ENCODE measurements around the gene PTPRD. TPM values are rescaled to one million over a fixed set of nuclear protein-coding genes. Genes with fewer than 3 reads are reported as not detected.
"Not testable (repeated sequence)": the region's sequence is repeated elsewhere in the genome, so short reads cannot be mapped to it uniquely, and the experiment has no call there.

PTPRD gene
- total RNA-seq, 2 donors from 2014 or later: 97.4 to 101 TPM

DNA sequence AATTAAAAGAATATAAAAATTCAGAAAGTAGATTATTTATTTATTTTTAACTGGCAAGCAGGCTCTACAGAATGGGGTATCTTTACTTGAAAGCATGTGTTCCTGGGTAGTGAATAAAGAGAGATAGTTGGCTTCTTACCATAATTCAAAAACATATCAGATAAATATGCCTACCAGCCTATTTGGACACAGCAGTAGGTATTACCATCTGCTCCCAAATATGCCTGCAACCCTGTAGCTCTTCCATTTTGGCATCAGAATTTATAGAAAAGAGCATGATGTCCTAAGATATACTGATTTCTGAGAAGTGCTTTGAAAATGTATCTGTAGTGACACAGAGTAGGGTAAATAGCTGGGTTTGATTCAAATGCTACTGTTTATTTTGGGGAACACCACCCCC is 1512.7 kb downstream of the PTPRD start:
- H3K27me3 ChIP-seq (ENCODE audit: control insufficient read depth, insufficient read depth, low read length, poor library complexity, severe bottlenecking): no peaks in the 10 kb centered on the region
- peaks cover 22% of the 10 kb centered on the region for H3K27me3 Mint-ChIP-seq (ENCODE audit: insufficient read depth)

GRCh38 chr9:9099646-9100045 is 1513.2 kb downstream of the PTPRD start:
- H3K4me3 Mint-ChIP-seq: no peak overlapping the region
- H3K27me3 ChIP-seq (ENCODE audit: control insufficient read depth, insufficient read depth, low read length, poor library complexity, severe bottlenecking): no peaks in the 10 kb centered on the region
- peaks cover 19% of the 10 kb centered on the region for H3K27me3 Mint-ChIP-seq (ENCODE audit: insufficient read depth)
- peaks cover 42% of the 10 kb centered on the region for H3K4me1 Mint-ChIP-seq
- H3K27ac ChIP-seq (ENCODE audit: low read depth, low read length): no peak overlapping the region
- no peak overlapping the region for H3K9ac ChIP-seq (ENCODE audit: extremely low read depth, low read length, poor library complexity, severe bottlenecking)
- H3K9me3 Mint-ChIP-seq: no peaks in the 10 kb centered on the region
- peaks cover 13% of the 10 kb centered on the region for H3K4me1 ChIP-seq (ENCODE audit: control insufficient read depth, insufficient read depth, low read length)
- H3K4me3 ChIP-seq (ENCODE audit: low read length): no peak overlapping the region
- H3K36me3 ChIP-seq (ENCODE audit: control insufficient read depth, insufficient read depth, low read length): no peaks in the 10 kb centered on the region
- H3K36me3 Mint-ChIP-seq (ENCODE audit: low read depth): no peaks in the 10 kb centered on the region
- TF ChIP-seq CTCF (conservative IDR thresholded peaks at IDR 0.05): no peak
- 83% methylated on average over 1 of the region's 3 CpGs; no CpG with 5 or more reads in 1 of the 2 experiments for WGBS, 2 experiments (ENCODE audit: insufficient coverage in 1 of 2, insufficient read length in 1 of 2)
- no peaks in the 10 kb centered on the region for H3K9me3 ChIP-seq (ENCODE audit: control insufficient read depth, low read length)
- H3K27ac Mint-ChIP-seq: no peak overlapping the region
- no peak for DNase-seq

More for the DNA sequence above, 1512.7 kb downstream of the PTPRD start:
- H3K36me3 Mint-ChIP-seq (ENCODE audit: low read depth): no peaks in the 10 kb centered on the region
- H3K27ac ChIP-seq (ENCODE audit: low read depth, low read length): no peak overlapping the region
- no peak overlapping the region for H3K9ac ChIP-seq (ENCODE audit: extremely low read depth, low read length, poor library complexity, severe bottlenecking)
- no peaks in the 10 kb centered on the region for H3K36me3 ChIP-seq (ENCODE audit: control insufficient read depth, insufficient read depth, low read length)
- TF ChIP-seq CTCF (conservative IDR thresholded peaks at IDR 0.05): no peak
- H3K9me3 ChIP-seq (ENCODE audit: control insufficient read depth, low read length): no peaks in the 10 kb centered on the region
- DNase-seq: no peak
- H3K9me3 Mint-ChIP-seq: no peaks in the 10 kb centered on the region
- no peak overlapping the region for H3K4me3 Mint-ChIP-seq
- no peak overlapping the region for H3K27ac Mint-ChIP-seq
- H3K4me3 ChIP-seq (ENCODE audit: low read length): no peak overlapping the region
- H3K4me1 Mint-ChIP-seq: peaks cover 46% of the 10 kb centered on the region
- peaks cover 13% of the 10 kb centered on the region for H3K4me1 ChIP-seq (ENCODE audit: control insufficient read depth, insufficient read depth, low read length)

GRCh38 chr9:9097254-9097653 is 1515.5 kb downstream of the PTPRD start:
- H3K4me3 ChIP-seq (ENCODE audit: low read length); H3K9me3 Mint-ChIP-seq; H3K27ac ChIP-seq (ENCODE audit: low read depth, low read length); H3K27me3 Mint-ChIP-seq (ENCODE audit: insufficient read depth); H3K36me3 ChIP-seq (ENCODE audit: control insufficient read depth, insufficient read depth, low read length); H3K27me3 ChIP-seq (ENCODE audit: control insufficient read depth, insufficient read depth, low read length, poor library complexity, severe bottlenecking); H3K4me3 Mint-ChIP-seq; H3K9me3 ChIP-seq (ENCODE audit: control insufficient read depth, low read length); H3K36me3 Mint-ChIP-seq (ENCODE audit: low read depth); H3K27ac Mint-ChIP-seq; H3K9ac ChIP-seq (ENCODE audit: extremely low read depth, low read length, poor library complexity, severe bottlenecking): not testable (repeated sequence)
- H3K4me1 Mint-ChIP-seq: peaks cover 32% of the 10 kb centered on the region
- peaks cover 13% of the 10 kb centered on the region for H3K4me1 ChIP-seq (ENCODE audit: control insufficient read depth, insufficient read depth, low read length)
- peak; percentile 38 for DNase-seq
- WGBS, 2 experiments (ENCODE audit: insufficient coverage in 1 of 2, insufficient read length in 1 of 2): 86 to 88% methylated on average over 2 to 6 of the region's 6 CpGs

- H3K27ac ChIP-seq (ENCODE audit: low read depth, low read length): no peak overlapping the region
- H3K27ac Mint-ChIP-seq: no peak overlapping the region
- H3K27me3 Mint-ChIP-seq (ENCODE audit: insufficient read depth): no peaks in the 10 kb centered on the region
- no peak for TF ChIP-seq CTCF (conservative IDR thresholded peaks at IDR 0.05)
- no peaks in the 10 kb centered on the region for H3K4me1 ChIP-seq (ENCODE audit: control insufficient read depth, insufficient read depth, low read length)
- H3K9me3 Mint-ChIP-seq: no peaks in the 10 kb centered on the region
- H3K4me3 ChIP-seq (ENCODE audit: low read length): no peak overlapping the region
- no peaks in the 10 kb centered on the region for H3K36me3 ChIP-seq (ENCODE audit: control insufficient read depth, insufficient read depth, low read length)
- no peak overlapping the region for H3K4me3 Mint-ChIP-seq
- no peaks in the 10 kb centered on the region for H3K4me1 Mint-ChIP-seq
- H3K9ac ChIP-seq (ENCODE audit: extremely low read depth, low read length, poor library complexity, severe bottlenecking): no peak overlapping the region
- no peaks in the 10 kb centered on the region for H3K36me3 Mint-ChIP-seq (ENCODE audit: low read depth)
- no peak for DNase-seq
- no peaks in the 10 kb centered on the region for H3K27me3 ChIP-seq (ENCODE audit: control insufficient read depth, insufficient read depth, low read length, poor library complexity, severe bottlenecking)
- H3K9me3 ChIP-seq (ENCODE audit: control insufficient read depth, low read length): no peaks in the 10 kb centered on the region
Observed at GRCh38 chr9:9091387-9091786, 1521.4 kb downstream of the PTPRD start.

Measured in endodermal cell (in vitro differentiated cells).